CD8-positive, alpha-beta memory T cell (primary cell): ENCODE data around the gene RGL2. TPM values are rescaled to one million over a fixed set of nuclear protein-coding genes. Genes with fewer than 3 reads are reported as not detected.

Experiments used
- CTCF ChIA-PET: fragments of 350-600 bp; sonication (Branson Sonifier 250); formaldehyde crosslinking; loops from one replicate; lab custom pipeline; 2021; ENCODE audit warnings: antibody characterized with exemption; lab: Charles Lee
- POLR2A ChIA-PET: fragments of 350-600 bp; sonication (Branson Sonifier 250); formaldehyde crosslinking; loops from one replicate; lab custom pipeline; 2021; ENCODE audit warnings: antibody characterized with exemption; lab: Charles Lee
- DNase-seq, 5 donors: peaks; one replicate each; pipeline versions ENCODE4 v3.0.0 to v3.0.0-alpha.2; 2020 to 2022; ENCODE audit warnings: mixed read lengths in 1 of 5
- H3K27ac ChIP-seq: one replicate; pipeline ENCODE4 v1.7.0; 2013; ENCODE audit warnings: low read depth, mild to moderate bottlenecking, low read length, moderate library complexity
- H3K27me3 ChIP-seq: 2 replicates; pipeline ENCODE4 v1.7.0; 2013; ENCODE audit warnings: low read length, mild to moderate bottlenecking; ENCODE audit not compliant: insufficient read depth, poor library complexity, severe bottlenecking
- H3K36me3 ChIP-seq: 2 replicates; pipeline ENCODE4 v1.7.0; 2013; ENCODE audit warnings: mild to moderate bottlenecking, low read length, moderate library complexity; ENCODE audit not compliant: insufficient read depth
- H3K4me1 ChIP-seq: 2 replicates; pipeline ENCODE4 v1.7.0; 2013; ENCODE audit warnings: mild to moderate bottlenecking, low read length, moderate library complexity; ENCODE audit not compliant: insufficient read depth
- H3K4me3 ChIP-seq: 2 replicates; pipeline ENCODE4 v1.7.0; 2013; ENCODE audit warnings: mild to moderate bottlenecking, low read length
- H3K9me3 ChIP-seq: 2 replicates; pipeline ENCODE4 v1.7.0; 2013; ENCODE audit warnings: mild to moderate bottlenecking, low read length
- H3K27ac Mint-ChIP-seq, 8 donors: one replicate each; pipeline ENCODE4 v1.8.0; 2020 to 2021; ENCODE audit warnings: mixed read lengths in 8 of 8, mild to moderate bottlenecking in 6 of 8, inconsistent platforms in 3 of 8, moderate library complexity in 3 of 8
- H3K27me3 Mint-ChIP-seq, 2 donors: one replicate each; pipeline ENCODE4 v1.8.0; 2020 to 2021; ENCODE audit warnings: mixed read lengths in 2 of 2, mild to moderate bottlenecking in 1 of 2, moderate library complexity in 1 of 2
- H3K36me3 Mint-ChIP-seq, 3 donors: one replicate each; pipeline ENCODE4 v1.8.0; 2020 to 2021; ENCODE audit warnings: mixed read lengths in 3 of 3, inconsistent platforms in 1 of 3, mild to moderate bottlenecking in 1 of 3
- H3K4me1 Mint-ChIP-seq, 3 donors: one replicate each; pipeline ENCODE4 v1.8.0; 2020 to 2021; ENCODE audit warnings: mixed read lengths in 3 of 3, inconsistent platforms in 1 of 3, mild to moderate bottlenecking in 1 of 3
- H3K4me3 Mint-ChIP-seq, 7 donors: one replicate each; pipeline ENCODE4 v1.8.0; 2020 to 2021; ENCODE audit warnings: mixed read lengths in 7 of 7, mild to moderate bottlenecking in 6 of 7, moderate library complexity in 4 of 7, inconsistent platforms in 2 of 7
- H3K9me3 Mint-ChIP-seq, 5 donors: one replicate each; pipeline ENCODE4 v1.8.0; 2020 to 2022; ENCODE audit warnings: mixed read lengths in 5 of 5, mild to moderate bottlenecking in 3 of 5, moderate library complexity in 2 of 5, inconsistent platforms in 1 of 5
- polyA plus RNA-seq: library from polyadenylated mRNA; unstranded; fragments of 300-500 nt; fragmentation: Illumina TruSeq; gene quantifications from one replicate; pipeline ENCODE4 v1.2.3, GENCODE V29; 2021
- total RNA-seq, 2 experiments: library from RNA; stranded (reverse); gene quantifications; one replicate each; pipeline ENCODE4 v1.2.3, GENCODE V29; 2021

RGL2 gene
- total and polyA plus RNA-seq, 3 experiments from 2014 or later, result 10.4 to 22.9 (median 20.5) TPM

- CTCF ChIA-PET, result interaction anchor here (4.4 kb wide), 1 partner anchor 29 kb away, joined by 52 read pairs; no protein-coding TSS in a partner anchor
- H3K36me3 Mint-ChIP-seq, result peaks cover 5 to 64% (median 13%) of the 10 kb centered on the region in 3 donors
- peak overlapping the region; percentile 75 to 100 (median 99) for H3K4me3 Mint-ChIP-seq
- H3K4me1 ChIP-seq, result peaks cover 67% of the 10 kb centered on the region
- H3K4me3 ChIP-seq, result no peak overlapping the region
- no peak for DNase-seq
- H3K27ac ChIP-seq, result no peak overlapping the region
- H3K27ac Mint-ChIP-seq, result peak overlapping the region; percentile 87 to 99 (median 96)
- no peaks in the 10 kb centered on the region for H3K9me3 Mint-ChIP-seq
- H3K27me3 Mint-ChIP-seq, result peaks cover 0 to 3% of the 10 kb centered on the region in 2 donors
- POLR2A ChIA-PET, result interaction anchor here (0.6 to 2.9 kb wide), 4 partner anchors 28 to 82 kb away, joined by 3 to 75 read pairs (median 4); no protein-coding TSS in a partner anchor
- no peaks in the 10 kb centered on the region for H3K27me3 ChIP-seq
- no peaks in the 10 kb centered on the region for H3K9me3 ChIP-seq
- H3K36me3 ChIP-seq, result peaks cover 36% of the 10 kb centered on the region
- H3K4me1 Mint-ChIP-seq, result peaks cover 70 to 83% (median 74%) of the 10 kb centered on the region in 3 donors
Observed at GRCh38 chr6:33315793-33316602, 17.3 kb upstream of the RGL2 start.

GRCh38 chr6:33314943-33315792 is 16.4 kb upstream of the RGL2 start:
- Mint-ChIP-seq H3K4me3 (peak overlapping the region; percentile 95 to 100 (median 98)), H3K9me3 (no peaks in the 10 kb centered on the region), H3K4me1 (peaks cover 66 to 80% (median 71%) of the 10 kb centered on the region in 3 donors), H3K27ac (peak overlapping the region; percentile 95 to 100 (median 99)), H3K36me3 (peaks cover 5 to 60% (median 10%) of the 10 kb centered on the region in 3 donors), H3K27me3 (peaks cover 0 to 3% of the 10 kb centered on the region in 2 donors)
- Histone ChIP-seq H3K27me3 (no peaks in the 10 kb centered on the region), H3K27ac (peak overlapping the region; percentile 98), H3K36me3 (peaks cover 28% of the 10 kb centered on the region), H3K4me3 (peak overlapping the region; percentile 87), H3K4me1 (peaks cover 59% of the 10 kb centered on the region), H3K9me3 (no peaks in the 10 kb centered on the region)
- CTCF ChIA-PET, result interaction anchor here (4.4 kb wide), 1 partner anchor 30 kb away, joined by 52 read pairs; no protein-coding TSS in a partner anchor
- POLR2A ChIA-PET, result interaction anchor here (0.6 to 0.9 kb wide), 2 partner anchors 30 to 81 kb away, joined by 3 to 4 read pairs; no protein-coding TSS in a partner anchor
- DNase-seq, result peak in 1 of 5 donors; percentile 56

GRCh38 chr6:33314515-33314942 is 15.8 kb upstream of the RGL2 start:
- H3K9me3 Mint-ChIP-seq, result no peaks in the 10 kb centered on the region
- peaks cover 5 to 59% (median 6%) of the 10 kb centered on the region in 3 donors for H3K36me3 Mint-ChIP-seq
- H3K36me3 ChIP-seq, result peaks cover 22% of the 10 kb centered on the region
- ChIA-PET POLR2A (no interaction called here), CTCF (no interaction called here)
- peak overlapping the region; percentile 95 to 100 (median 99) for H3K27ac Mint-ChIP-seq
- peaks cover 53% of the 10 kb centered on the region for H3K4me1 ChIP-seq
- DNase-seq, result peak; percentile 65 to 83 (median 76)
- H3K4me1 Mint-ChIP-seq, result peaks cover 60 to 77% (median 64%) of the 10 kb centered on the region in 3 donors
- H3K27me3 Mint-ChIP-seq, result peaks cover 0 to 3% of the 10 kb centered on the region in 2 donors
- H3K4me3 ChIP-seq, result peak overlapping the region; percentile 87
- H3K27ac ChIP-seq, result peak overlapping the region; percentile 98
- H3K9me3 ChIP-seq, result no peaks in the 10 kb centered on the region
- H3K4me3 Mint-ChIP-seq, result peak overlapping the region; percentile 95 to 100 (median 98)
- no peaks in the 10 kb centered on the region for H3K27me3 ChIP-seq

- H3K9me3 ChIP-seq, result no peaks in the 10 kb centered on the region
- H3K9me3 Mint-ChIP-seq, result no peaks in the 10 kb centered on the region
- H3K27me3 Mint-ChIP-seq, result peaks cover 0 to 3% of the 10 kb centered on the region in 2 donors
- H3K27ac Mint-ChIP-seq, result peak within 1 kb of the TSS; percentile 95 to 100 (median 99)
- H3K4me3 ChIP-seq, result peak within 1 kb of the TSS; percentile 87
- peak; percentile 78 to 94 (median 87) for DNase-seq
- POLR2A ChIA-PET, result interaction anchor here (0.7 to 2.5 kb wide), 4 partner anchors 15 to 42 kb away, joined by 3 to 35 read pairs (median 14); partner anchors contain the start of genes B3GALT4, RGL2 and RPS18
- H3K4me1 ChIP-seq, result peaks cover 46% of the 10 kb centered on the region
- CTCF ChIA-PET, result interaction anchor here (1.3 to 2.8 kb wide), 4 partner anchors 12 to 37 kb away, joined by 3 to 23 read pairs (median 8); partner anchors contain the start of genes B3GALT4, PFDN6 and WDR46
- peaks cover 5 to 57% (median 6%) of the 10 kb centered on the region in 3 donors for H3K36me3 Mint-ChIP-seq
- H3K27ac ChIP-seq, result peak within 1 kb of the TSS; percentile 98
- H3K4me1 Mint-ChIP-seq, result peaks cover 54 to 73% (median 60%) of the 10 kb centered on the region in 3 donors
- no peaks in the 10 kb centered on the region for H3K27me3 ChIP-seq
- H3K4me3 Mint-ChIP-seq, result peak within 1 kb of the TSS; percentile 95 to 100 (median 98)
- H3K36me3 ChIP-seq, result peaks cover 16% of the 10 kb centered on the region
Observed at GRCh38 chr6:33313709-33314514, 15.2 kb upstream of the RGL2 start, which contains the start of gene TAPBP. Gene TAPBP, minus strand, starts transcription at chr6:33314078. Its CDS starts 37 bp downstream, at chr6:33314041.

- peak in 2 of 5 donors; percentile 51 to 63 for DNase-seq
- H3K4me3 Mint-ChIP-seq, result peak overlapping the region; percentile 95 to 100 (median 98)
- H3K4me3 ChIP-seq, result peak overlapping the region; percentile 87
- peak overlapping the region; percentile 95 to 100 (median 99) for H3K27ac Mint-ChIP-seq
- peaks cover 4 to 57% (median 9%) of the 10 kb centered on the region in 3 donors for H3K36me3 Mint-ChIP-seq
- H3K4me1 Mint-ChIP-seq, result peaks cover 54 to 73% (median 60%) of the 10 kb centered on the region in 3 donors
- H3K9me3 ChIP-seq, result no peaks in the 10 kb centered on the region
- H3K4me1 ChIP-seq, result peaks cover 39% of the 10 kb centered on the region
- H3K36me3 ChIP-seq, result peaks cover 14% of the 10 kb centered on the region
- H3K9me3 Mint-ChIP-seq, result no peaks in the 10 kb centered on the region
- peaks cover 0 to 3% of the 10 kb centered on the region in 2 donors for H3K27me3 Mint-ChIP-seq
- H3K27me3 ChIP-seq, result no peaks in the 10 kb centered on the region
- H3K27ac ChIP-seq, result peak overlapping the region; percentile 98
- ChIA-PET POLR2A (interaction anchor here (0.7 to 2.5 kb wide), 7 partner anchors 14 to 308 kb away, joined by 3 to 35 read pairs (median 4); partner anchors contain the start of genes B3GALT4, ITPR3, PFDN6 and RGL2), CTCF (interaction anchor here (0.8 to 2.8 kb wide), 9 partner anchors 11 to 77 kb away, joined by 3 to 23 read pairs (median 8); partner anchors contain the start of genes B3GALT4, PFDN6, RGL2 and WDR46)
Observed at GRCh38 chr6:33313105-33313708, 14.5 kb upstream of the RGL2 start.

- H3K27ac ChIP-seq, result peak overlapping the region; percentile 98
- POLR2A ChIA-PET, result interaction anchor here (0.5 to 2.5 kb wide), 8 partner anchors 11 to 309 kb away, joined by 3 to 35 read pairs (median 4); partner anchors contain the start of genes B3GALT4, ITPR3, PFDN6 and RGL2
- no peaks in the 10 kb centered on the region for H3K27me3 Mint-ChIP-seq
- H3K27me3 ChIP-seq, result no peaks in the 10 kb centered on the region
- no peaks in the 10 kb centered on the region for H3K9me3 ChIP-seq
- H3K4me1 Mint-ChIP-seq, result peaks cover 52 to 72% (median 60%) of the 10 kb centered on the region in 3 donors
- DNase-seq, result peak; percentile 76 to 91 (median 81)
- peak overlapping the region; percentile 87 for H3K4me3 ChIP-seq
- peaks cover 14% of the 10 kb centered on the region for H3K36me3 ChIP-seq
- no peaks in the 10 kb centered on the region for H3K9me3 Mint-ChIP-seq
- peaks cover 37% of the 10 kb centered on the region for H3K4me1 ChIP-seq
- peak overlapping the region; percentile 95 to 100 (median 98) for H3K4me3 Mint-ChIP-seq
- CTCF ChIA-PET, result interaction anchor here (0.8 to 2.8 kb wide), 11 partner anchors 10 to 78 kb away, joined by 3 to 23 read pairs (median 6); partner anchors contain the start of genes B3GALT4, PFDN6, RGL2 and WDR46
- peaks cover 4 to 56% (median 9%) of the 10 kb centered on the region in 3 donors for H3K36me3 Mint-ChIP-seq
- H3K27ac Mint-ChIP-seq, result peak overlapping the region; percentile 95 to 100 (median 99)
Observed at GRCh38 chr6:33312361-33313104, 13.8 kb upstream of the RGL2 start.
